Measurements from ENCODE around the gene JAZF1.

DNA sequence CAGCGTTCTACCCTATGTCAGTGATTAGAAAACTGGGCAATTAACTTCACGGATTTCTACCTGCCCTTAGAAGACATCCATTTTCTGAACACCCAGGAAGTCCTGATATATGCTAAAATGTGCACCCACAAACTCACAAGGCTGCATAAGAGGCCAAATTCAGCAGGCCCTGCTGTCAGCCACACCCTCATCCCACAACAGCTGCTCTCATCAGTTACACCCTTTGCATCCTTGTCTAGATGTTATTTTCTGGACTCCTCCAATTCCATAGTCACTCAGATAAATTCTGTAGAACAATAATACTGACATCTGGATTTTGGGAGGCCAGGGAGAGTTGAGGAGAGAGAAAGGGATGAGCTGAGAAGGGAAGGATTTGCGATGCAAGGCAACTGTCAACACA is 231.7 kb downstream of the JAZF1 start:
- TF ChIP-seq CTCF (IDR thresholded peaks at IDR 0.05) = no peak
- TF ChIP-seq POLR2A (IDR thresholded peaks at IDR 0.05) = no peak
- no peak for TF ChIP-seq POLR2AphosphoS5 (IDR thresholded peaks at IDR 0.05; ENCODE audit: insufficient read depth in 1 of 2, low read depth in 1 of 2)
